Vagina (tissue), 2 donors: Measurements from ENCODE around the gene RUSC1. TPM values are rescaled to one million over a fixed set of nuclear protein-coding genes. Genes with fewer than 3 reads are reported as not detected.

Source experiments
- DNase-seq, 2 donors: peaks; one replicate each; pipeline ENCODE4 v3.0.0-alpha.2; 2017; ENCODE audit errors: extremely low spot score in 2 of 2
- H3K27ac ChIP-seq: fragments of 200-600 bp; sonication (generic); one replicate; pipeline ENCODE4 v1.5.1; 2019
- H3K27me3 ChIP-seq: fragments of 200-600 bp; sonication (generic); one replicate; pipeline ENCODE4 v1.5.1; 2019
- H3K36me3 ChIP-seq, 2 donors: fragments of 200-600 bp; sonication (generic); one replicate each; pipeline ENCODE4 v1.5.1; 2017 to 2019
- H3K4me1 ChIP-seq: fragments of 200-600 bp; sonication (generic); one replicate; pipeline ENCODE4 v1.5.1; 2019
- H3K4me3 ChIP-seq, 2 donors: fragments of 200-600 bp; sonication (generic); 1 replicate in 1 of 2; 2 replicates in 1 of 2; pipeline ENCODE4 v1.5.1; 2016 to 2019
- H3K9me3 ChIP-seq: fragments of 200-600 bp; sonication (generic); one replicate; pipeline ENCODE4 v1.5.1; 2019
- POLR2A ChIP-seq, 2 donors: fragments of 450-650 bp; IDR thresholded peaks; one replicate each; pipeline ENCODE4 v1.6.1; 2017; ENCODE audit warnings: antibody characterized with exemption in 2 of 2, mild to moderate bottlenecking in 2 of 2, moderate library complexity in 2 of 2
- POLR2AphosphoS5 ChIP-seq, 2 donors: sonication (generic); formaldehyde crosslinking; IDR thresholded peaks; one replicate each; pipeline ENCODE4 v1.9.0; 2017; ENCODE audit warnings: antibody characterized with exemption in 2 of 2, mild to moderate bottlenecking in 2 of 2, low read depth in 1 of 2; ENCODE audit not compliant: insufficient read depth in 1 of 2
- intact Hi-C: fragments of 100-400 bp; cut with DNase I; formaldehyde crosslinking; loops from one replicate; pipeline ENCODE4 v1.15.1; 2023
- total RNA-seq: library from RNA; depleted of rRNA; stranded (reverse); fragments of >200 nt; gene quantifications from one replicate; pipeline ENCODE4 v1.2.3, GENCODE V29; 2016
- TF ChIP-seq, protein P1 (sequence below), 3 experiments: fragments of 450-650 bp in 2 of 3; fragments of 200-600 bp in 1 of 3; sonication (generic) in 1 of 3; IDR thresholded peaks; one replicate each; pipeline ENCODE4 v1.5.1; 2017 to 2019; ENCODE audit warnings: antibody characterized with exemption in 3 of 3, mild to moderate bottlenecking in 2 of 3, moderate library complexity in 2 of 3

RUSC1 gene
- total RNA-seq, 1 donor from 2014 or later: 24.3 TPM

DNA sequence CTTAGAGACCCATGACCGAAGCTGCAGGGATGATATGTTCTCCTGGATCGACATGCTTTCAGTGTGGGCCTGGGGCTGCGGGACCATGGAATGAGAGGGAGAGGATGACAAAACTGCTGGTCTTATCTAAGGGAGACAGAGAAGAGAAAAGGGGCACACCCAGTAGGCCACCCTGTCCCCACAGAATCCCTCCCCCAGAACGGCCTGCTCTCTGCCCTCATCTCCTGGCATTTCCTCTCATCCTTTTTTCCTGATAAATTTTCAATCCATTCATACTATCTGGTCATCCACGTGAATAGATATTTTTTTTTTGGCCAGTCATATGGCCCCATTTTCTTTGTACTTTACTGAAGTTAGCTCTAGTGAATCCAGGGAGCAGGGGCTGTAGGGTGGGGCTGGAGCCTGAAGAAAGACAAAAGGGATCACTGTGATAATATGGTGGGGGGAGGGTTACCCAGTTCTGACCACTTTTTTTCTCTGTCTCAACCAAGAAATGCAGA, 19.3 kb upstream of the RUSC1 start, which contains the start of gene PKLR:
PKLR (minus strand) TSS at position 97 of the 500 bp plus-strand sequence; CDS start at position 54, 43 bp downstream.
- no peak within 1 kb of the TSS for H3K27ac ChIP-seq
- no peaks in the 10 kb centered on the region for H3K27me3 ChIP-seq
- no peaks in the 10 kb centered on the region for H3K4me1 ChIP-seq
- H3K4me3 ChIP-seq: no peak within 1 kb of the TSS
- intact Hi-C loops: no loop called here
- no peak for DNase-seq
- no peaks in the 10 kb centered on the region for H3K9me3 ChIP-seq
- TF ChIP-seq POLR2A (IDR thresholded peaks at IDR 0.05) (no peak), POLR2AphosphoS5 (IDR thresholded peaks at IDR 0.05; ENCODE audit: insufficient read depth in 1 of 2, low read depth in 1 of 2) (no peak)
- TF ChIP-seq, protein P1, sequence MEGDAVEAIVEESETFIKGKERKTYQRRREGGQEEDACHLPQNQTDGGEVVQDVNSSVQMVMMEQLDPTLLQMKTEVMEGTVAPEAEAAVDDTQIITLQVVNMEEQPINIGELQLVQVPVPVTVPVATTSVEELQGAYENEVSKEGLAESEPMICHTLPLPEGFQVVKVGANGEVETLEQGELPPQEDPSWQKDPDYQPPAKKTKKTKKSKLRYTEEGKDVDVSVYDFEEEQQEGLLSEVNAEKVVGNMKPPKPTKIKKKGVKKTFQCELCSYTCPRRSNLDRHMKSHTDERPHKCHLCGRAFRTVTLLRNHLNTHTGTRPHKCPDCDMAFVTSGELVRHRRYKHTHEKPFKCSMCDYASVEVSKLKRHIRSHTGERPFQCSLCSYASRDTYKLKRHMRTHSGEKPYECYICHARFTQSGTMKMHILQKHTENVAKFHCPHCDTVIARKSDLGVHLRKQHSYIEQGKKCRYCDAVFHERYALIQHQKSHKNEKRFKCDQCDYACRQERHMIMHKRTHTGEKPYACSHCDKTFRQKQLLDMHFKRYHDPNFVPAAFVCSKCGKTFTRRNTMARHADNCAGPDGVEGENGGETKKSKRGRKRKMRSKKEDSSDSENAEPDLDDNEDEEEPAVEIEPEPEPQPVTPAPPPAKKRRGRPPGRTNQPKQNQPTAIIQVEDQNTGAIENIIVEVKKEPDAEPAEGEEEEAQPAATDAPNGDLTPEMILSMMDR (IDR thresholded peaks at IDR 0.05): no peak
- H3K36me3 ChIP-seq: no peaks in the 10 kb centered on the region

GRCh38 chr1:155304558-155305063, 16.1 kb upstream of the RUSC1 start:
- Histone ChIP-seq H3K27ac (no peak overlapping the region), H3K4me1 (peaks cover 13% of the 10 kb centered on the region), H3K9me3 (no peaks in the 10 kb centered on the region), H3K27me3 (no peaks in the 10 kb centered on the region), H3K4me3 (no peak overlapping the region), H3K36me3 (no peaks in the 10 kb centered on the region)
- DNase-seq: no peak
- intact Hi-C loops: no loop called here
- TF ChIP-seq, protein P1 (IDR thresholded peaks at IDR 0.05): no peak
- TF ChIP-seq POLR2AphosphoS5 (IDR thresholded peaks at IDR 0.05; ENCODE audit: insufficient read depth in 1 of 2, low read depth in 1 of 2) (no peak), POLR2A (IDR thresholded peaks at IDR 0.05) (no peak)

DNA sequence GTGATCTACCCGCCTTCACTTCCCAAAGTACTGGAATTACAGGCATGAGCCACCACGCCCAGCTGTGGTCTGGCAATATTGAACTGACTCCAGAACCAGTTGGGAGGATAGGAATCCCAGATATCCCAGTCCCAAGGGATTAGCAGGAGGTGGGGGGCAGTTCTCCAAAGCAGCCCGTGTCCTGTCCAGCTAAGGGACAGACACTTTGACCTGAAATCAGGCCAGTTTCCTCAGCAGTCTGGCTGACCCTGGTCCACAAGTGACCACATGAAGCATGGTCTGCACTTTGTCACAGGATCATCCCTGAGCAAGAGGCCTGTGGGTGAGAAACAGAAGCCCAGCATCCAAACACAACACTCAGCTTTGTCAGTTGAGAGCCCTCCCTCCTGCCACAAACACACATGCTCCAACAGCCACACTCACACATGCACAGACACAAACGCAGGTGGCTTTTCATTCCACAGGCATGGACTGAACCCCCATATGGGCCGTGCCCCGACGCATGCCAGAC, 14.8 kb upstream of the RUSC1 start:
- H3K27ac ChIP-seq: no peak overlapping the region
- H3K4me1 ChIP-seq: peaks cover 26% of the 10 kb centered on the region
- H3K9me3 ChIP-seq: no peaks in the 10 kb centered on the region
- H3K27me3 ChIP-seq: no peaks in the 10 kb centered on the region
- DNase-seq: no peak
- TF ChIP-seq, protein P1 (IDR thresholded peaks at IDR 0.05): no peak
- no peak for TF ChIP-seq POLR2AphosphoS5 (IDR thresholded peaks at IDR 0.05; ENCODE audit: insufficient read depth in 1 of 2, low read depth in 1 of 2)
- TF ChIP-seq POLR2A (IDR thresholded peaks at IDR 0.05): no peak
- H3K36me3 ChIP-seq: no peaks in the 10 kb centered on the region
- intact Hi-C loops: no loop called here
- H3K4me3 ChIP-seq: no peak overlapping the region

- no peak for DNase-seq
- Histone ChIP-seq H3K36me3 (peaks cover 0 to 4% of the 10 kb centered on the region in 2 donors), H3K27me3 (no peaks in the 10 kb centered on the region), H3K4me3 (no peak overlapping the region), H3K4me1 (peaks cover 27% of the 10 kb centered on the region), H3K27ac (no peak overlapping the region), H3K9me3 (no peaks in the 10 kb centered on the region)
- TF ChIP-seq POLR2A (IDR thresholded peaks at IDR 0.05): no peak
- TF ChIP-seq, protein P1 (IDR thresholded peaks at IDR 0.05): no peak
- no peak for TF ChIP-seq POLR2AphosphoS5 (IDR thresholded peaks at IDR 0.05; ENCODE audit: insufficient read depth in 1 of 2, low read depth in 1 of 2)
- intact Hi-C loops: no loop called here
Observed at GRCh38 chr1:155307247-155307740, 13.4 kb upstream of the RUSC1 start.
